ENCODE results near the gene IL1R2.
"Not testable (repeated sequence)": the region's sequence is repeated elsewhere in the genome, so short reads cannot be mapped to it uniquely, and the experiment has no call there.

IL1R2 gene

GRCh38 chr2:102063487-102063911, 71.7 kb downstream of the IL1R2 start:
- peak; percentile 51 for DNase-seq

GRCh38 chr2:102063941-102064678, 72.3 kb downstream of the IL1R2 start:
- peak; percentile 99 for DNase-seq

GRCh38 chr2:102064679-102065674, 73.2 kb downstream of the IL1R2 start:
- DNase-seq, result peak; percentile 62

GRCh38 chr2:102065675-102066252, 74.0 kb downstream of the IL1R2 start:
- peak; percentile 91 for DNase-seq

- no peak for DNase-seq
Observed at GRCh38 chr2:102066554-102066953, 74.8 kb downstream of the IL1R2 start.

GRCh38 chr2:102068126-102068525, 76.4 kb downstream of the IL1R2 start:
- not testable (repeated sequence) for DNase-seq

GRCh38 chr2:102069311-102069974, 77.7 kb downstream of the IL1R2 start:
- DNase-seq, result no peak

- DNase-seq, result peak; percentile 94
Observed at GRCh38 chr2:102070058-102070642, 78.4 kb downstream of the IL1R2 start.

- DNase-seq, result peak; percentile 76
Observed at GRCh38 chr2:102072741-102073140, 81.0 kb downstream of the IL1R2 start.

- no peak for DNase-seq
Observed at GRCh38 chr2:102073168-102073724, 81.5 kb downstream of the IL1R2 start.

- DNase-seq, result no peak
Observed at GRCh38 chr2:102074152-102074783, 82.5 kb downstream of the IL1R2 start.

GRCh38 chr2:102075479-102075878, 83.7 kb downstream of the IL1R2 start:
- DNase-seq, result no peak

GRCh38 chr2:102076512-102076911, 84.8 kb downstream of the IL1R2 start:
- DNase-seq, result no peak
